HG03103 (cell line): ENCODE measurements around the gene ANKRD40.
"Not testable (repeated sequence)": the region's sequence is repeated elsewhere in the genome, so short reads cannot be mapped to it uniquely, and the experiment has no call there.

Experiments used
- ATAC-seq: cut with Tn5 transposase; IDR thresholded peaks from one replicate; pipeline ENCODE4 v1.9.1; 2021; ENCODE audit warnings: low read depth; ENCODE audit not compliant: unreplicated experiment

Gene ANKRD40, protein sequence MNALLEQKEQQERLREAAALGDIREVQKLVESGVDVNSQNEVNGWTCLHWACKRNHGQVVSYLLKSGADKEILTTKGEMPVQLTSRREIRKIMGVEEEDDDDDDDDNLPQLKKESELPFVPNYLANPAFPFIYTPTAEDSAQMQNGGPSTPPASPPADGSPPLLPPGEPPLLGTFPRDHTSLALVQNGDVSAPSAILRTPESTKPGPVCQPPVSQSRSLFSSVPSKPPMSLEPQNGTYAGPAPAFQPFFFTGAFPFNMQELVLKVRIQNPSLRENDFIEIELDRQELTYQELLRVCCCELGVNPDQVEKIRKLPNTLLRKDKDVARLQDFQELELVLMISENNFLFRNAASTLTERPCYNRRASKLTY

DNA sequence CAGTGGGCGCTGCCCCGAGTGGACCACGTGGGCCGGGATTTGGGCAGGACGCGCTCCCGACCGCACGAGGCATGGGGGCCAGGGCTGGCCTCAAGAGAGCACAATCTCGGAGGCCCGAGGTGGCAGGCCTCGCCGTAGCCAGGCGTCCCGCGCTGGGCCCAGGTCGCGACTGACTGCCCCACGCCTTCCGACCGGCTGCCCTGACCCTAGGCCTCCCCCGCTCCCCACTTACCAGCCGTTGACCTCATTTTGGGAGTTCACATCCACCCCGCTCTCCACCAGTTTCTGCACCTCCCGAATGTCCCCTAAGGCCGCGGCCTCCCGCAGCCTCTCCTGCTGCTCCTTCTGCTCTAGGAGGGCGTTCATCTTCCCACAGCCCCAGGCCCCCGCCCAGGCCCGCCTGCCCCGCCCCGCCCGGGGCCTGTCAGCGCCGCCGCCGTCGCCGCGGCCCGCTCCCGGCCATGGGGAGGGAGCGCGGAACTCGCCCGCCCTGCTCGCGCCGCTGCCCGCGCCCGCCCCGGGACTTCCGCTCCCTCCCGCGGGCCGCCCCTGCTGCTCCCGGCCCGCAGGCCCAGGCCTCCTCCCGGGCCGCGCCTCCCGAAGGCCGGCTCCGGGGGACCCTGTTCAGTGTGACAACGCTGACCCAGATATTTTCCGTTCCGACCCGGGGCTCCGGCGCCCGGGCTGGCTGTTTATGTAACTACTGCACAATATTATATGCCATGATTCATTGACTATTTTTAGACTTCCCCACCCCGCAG lies at the start of gene ANKRD40:
Gene ANKRD40, minus strand, starts transcription at position 626 of the 761 bp plus-strand sequence. Its CDS starts 260 bp downstream, at position 366.
- peak; percentile 65 for ATAC-seq

DNA sequence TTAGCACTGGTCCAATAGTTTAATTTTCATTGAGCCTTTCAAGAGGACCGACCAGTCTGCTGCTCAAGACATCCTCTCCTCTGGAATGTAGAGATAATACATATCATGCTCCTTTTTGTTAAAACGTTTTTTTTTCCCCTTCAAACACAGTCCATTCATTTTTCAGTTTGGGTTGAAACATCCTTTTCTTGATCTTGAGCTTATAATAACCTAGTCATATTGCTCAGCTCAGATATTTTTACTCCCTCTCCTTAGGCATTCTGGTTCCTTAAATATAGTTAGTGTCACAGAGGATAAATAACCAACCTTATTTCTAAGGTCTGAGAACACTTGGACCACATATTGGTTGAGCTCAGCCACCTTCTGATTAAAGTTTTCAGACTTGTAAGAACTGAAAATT lies 46.8 kb upstream of the ANKRD40 start:
- no peak for ATAC-seq

- no peak for ATAC-seq
These were observed 41.5 kb upstream of the ANKRD40 start for GRCh38 chr17:50749245-50749644.

- ATAC-seq, result no peak
These were observed 37.9 kb upstream of the ANKRD40 start for GRCh38 chr17:50745631-50746030.

DNA sequence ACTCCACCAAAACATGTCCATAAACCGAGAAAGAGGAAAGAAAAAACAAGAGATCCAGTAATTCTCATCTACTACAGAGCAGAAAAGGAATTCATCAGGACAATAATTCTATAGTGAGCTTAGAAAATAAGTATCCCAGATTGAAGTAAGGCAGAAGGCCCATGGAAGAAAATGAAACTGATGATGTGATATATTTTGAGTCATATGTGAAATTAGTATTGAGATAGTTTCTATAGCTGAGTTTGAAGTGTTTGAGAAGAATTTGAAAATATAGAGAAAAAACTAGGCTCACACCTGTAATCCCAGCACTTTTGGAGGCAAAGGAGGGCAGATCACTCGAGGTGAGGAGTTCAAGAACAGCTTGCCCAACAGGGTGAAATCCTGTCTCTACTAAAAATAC lies 31.4 kb upstream of the ANKRD40 start:
- ATAC-seq, result no peak

GRCh38 chr17:50737118-50737698 lies 29.5 kb upstream of the ANKRD40 start:
- no peak for ATAC-seq

DNA sequence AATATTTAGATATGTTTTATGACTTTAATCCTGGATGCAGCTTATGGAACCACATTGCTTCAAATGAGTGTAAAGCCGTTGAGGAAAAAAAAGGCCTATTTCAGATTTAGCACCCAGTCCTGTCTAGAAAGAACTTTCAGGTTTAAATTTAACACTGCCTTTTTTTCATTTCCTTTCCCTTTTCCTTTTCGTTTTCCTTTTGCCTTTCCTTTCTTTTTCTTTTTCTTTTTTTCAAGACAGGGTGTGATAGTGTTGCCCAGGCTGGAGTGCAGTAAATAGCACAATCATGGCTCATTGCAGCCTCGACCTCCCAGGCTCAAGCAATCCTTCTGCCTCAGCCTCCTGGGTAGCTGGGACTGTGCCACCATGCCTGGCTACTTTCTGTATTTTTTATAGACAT lies 27.6 kb upstream of the ANKRD40 start:
- ATAC-seq, result no peak

GRCh38 chr17:50731575-50732460 lies 24.1 kb upstream of the ANKRD40 start:
- no peak for ATAC-seq

DNA sequence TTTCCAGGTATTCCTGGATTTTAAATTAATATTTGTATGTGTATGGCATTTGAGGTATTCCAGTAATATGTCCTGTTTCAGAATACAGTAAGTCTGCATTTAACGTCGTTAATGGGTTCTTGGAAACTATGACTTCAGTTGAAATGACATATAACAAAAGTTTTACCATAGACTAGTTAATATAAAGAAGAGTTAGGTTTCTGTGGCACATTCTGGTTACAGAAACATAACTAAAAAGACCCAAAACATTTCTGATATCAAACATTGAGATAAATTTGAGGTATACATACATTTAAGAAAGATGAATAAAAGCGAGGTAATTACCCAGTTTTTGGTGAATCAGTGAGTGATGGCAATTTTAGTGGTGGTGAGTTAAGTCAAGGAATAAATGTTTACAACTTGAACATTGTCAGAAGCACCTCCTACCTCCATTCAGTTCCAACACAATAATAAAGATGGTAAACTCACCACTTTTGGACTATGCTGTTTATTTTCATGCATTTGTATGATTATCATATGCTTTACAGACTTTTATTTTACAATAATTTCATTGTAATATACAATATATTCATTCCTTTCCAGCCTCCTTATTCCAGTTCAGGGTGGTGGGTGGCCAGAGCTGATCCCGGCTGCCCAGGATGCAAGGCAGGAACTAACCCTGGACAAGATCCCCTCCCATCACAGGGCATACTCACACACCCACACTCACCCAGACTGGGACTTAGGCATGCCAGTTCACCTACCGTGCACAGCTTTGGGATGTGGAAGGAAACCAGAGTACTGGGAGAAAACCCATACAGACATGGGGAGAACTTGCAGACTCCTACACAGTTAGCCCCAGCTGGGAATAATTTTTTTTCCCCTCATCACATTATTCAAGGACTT lies 21.4 kb upstream of the ANKRD40 start:
- ATAC-seq, result no peak

- ATAC-seq, result no peak
These were observed 20.4 kb upstream of the ANKRD40 start for GRCh38 chr17:50728112-50728429.

DNA sequence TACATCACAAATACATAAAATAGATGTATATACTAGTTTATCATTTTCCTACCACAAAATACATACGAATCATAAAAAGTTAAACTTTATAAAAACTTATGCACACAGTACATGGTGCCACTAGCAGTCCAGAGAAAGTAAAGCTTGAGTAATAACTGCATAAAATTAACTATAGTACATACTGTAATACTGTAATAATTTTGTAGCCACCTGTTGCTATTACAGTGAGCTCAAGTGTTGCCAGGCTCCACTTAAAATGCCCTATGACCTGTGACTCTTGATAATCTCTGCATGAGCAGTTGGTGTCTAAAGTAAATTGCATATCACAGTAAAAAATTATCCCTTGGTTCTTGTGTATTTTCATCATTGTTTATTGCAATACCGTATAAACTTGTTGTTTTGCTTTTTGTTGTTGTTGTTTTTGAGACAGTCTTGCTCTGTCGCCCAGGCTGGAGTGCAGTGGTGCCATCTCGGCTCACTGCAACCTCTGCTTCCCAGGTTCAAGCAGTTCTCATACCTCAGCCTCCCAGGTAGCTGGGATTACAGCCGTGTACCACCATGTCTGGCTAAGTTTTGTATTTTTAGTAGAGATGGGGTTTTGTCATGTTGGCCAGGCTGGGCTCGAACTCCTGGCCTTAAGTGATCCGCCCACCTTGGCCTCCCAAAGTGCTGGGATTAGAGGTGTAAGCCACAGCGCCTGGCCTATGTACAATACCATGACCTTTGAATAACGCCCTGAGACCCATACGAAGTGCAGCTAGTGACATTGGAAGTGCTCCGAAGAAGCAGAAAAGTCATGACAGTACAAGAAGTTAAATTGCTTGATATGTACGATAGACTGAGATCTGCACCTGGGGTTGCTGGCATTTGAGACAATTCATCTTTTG lies 18.3 kb upstream of the ANKRD40 start:
- ATAC-seq, result no peak

GRCh38 chr17:50724622-50725021 lies 16.9 kb upstream of the ANKRD40 start:
- ATAC-seq, result not testable (repeated sequence)

DNA sequence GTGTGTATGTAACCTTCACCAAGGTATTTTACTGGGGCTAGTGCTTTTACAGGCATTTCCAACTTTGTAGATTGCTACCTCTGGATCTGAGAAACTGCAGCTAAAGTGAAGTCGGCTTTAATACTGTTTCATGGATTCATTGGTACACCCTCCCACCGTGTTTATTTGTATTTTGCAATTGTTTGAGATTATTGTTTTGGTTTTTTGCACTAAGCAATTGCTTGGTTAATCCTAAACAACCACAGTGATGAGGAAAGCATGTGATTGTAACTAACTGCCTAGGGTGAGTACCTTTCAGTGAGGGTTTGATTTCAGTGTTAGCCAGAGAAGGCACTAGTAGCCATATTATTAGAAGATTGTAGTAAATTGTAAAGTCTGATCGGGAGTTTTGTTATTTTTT lies 15.0 kb upstream of the ANKRD40 start:
- no peak for ATAC-seq

- ATAC-seq, result no peak
These were observed 13.7 kb upstream of the ANKRD40 start for GRCh38 chr17:50721194-50722010.

- ATAC-seq, result no peak
These were observed 12.4 kb upstream of the ANKRD40 start for GRCh38 chr17:50719924-50720794.

DNA sequence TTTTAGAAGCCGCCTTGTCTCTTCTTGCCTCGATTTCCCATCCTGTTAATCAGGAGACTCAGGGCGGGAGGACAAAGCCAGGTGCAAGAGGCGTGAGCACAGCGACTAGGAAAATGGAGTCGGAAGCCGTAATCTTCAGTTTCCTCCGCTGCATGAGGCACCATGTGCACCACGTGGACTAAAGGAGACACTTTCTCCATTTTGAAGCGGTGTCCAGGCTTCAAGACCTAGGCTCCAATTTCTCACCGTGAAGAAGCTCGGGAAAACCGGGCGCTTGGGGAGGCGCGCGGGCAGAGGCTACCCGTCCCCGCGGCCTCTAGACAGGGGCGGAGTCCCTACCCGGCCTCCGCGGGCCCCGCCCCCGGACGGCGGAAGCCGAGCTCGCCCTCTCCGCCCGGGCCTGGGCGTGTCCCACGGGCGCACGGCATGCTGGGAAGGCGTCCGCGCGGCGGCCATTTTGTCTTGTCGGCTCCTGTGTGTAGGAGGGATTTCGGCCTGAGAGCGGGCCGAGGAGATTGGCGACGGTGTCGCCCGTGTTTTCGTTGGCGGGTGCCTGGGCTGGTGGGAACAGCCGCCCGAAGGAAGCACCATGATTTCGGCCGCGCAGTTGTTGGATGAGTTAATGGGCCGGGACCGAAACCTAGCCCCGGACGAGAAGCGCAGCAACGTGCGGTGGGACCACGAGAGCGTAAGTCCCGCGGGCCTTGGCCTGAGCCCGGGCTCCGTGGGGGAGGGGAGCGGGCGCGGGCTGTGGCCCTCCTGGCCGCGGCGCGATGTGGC lies 11.6 kb upstream of the ANKRD40 start, which contains the start of gene LUC7L3:
Gene LUC7L3, plus strand, starts transcription at position 460 of the 780 bp plus-strand sequence. Its CDS starts 130 bp downstream, at position 590.
- peak; percentile 80 for ATAC-seq
